Peyer's patch (tissue), 4 donors: ENCODE results near the gene OSBPL10. TPM values are rescaled to one million over a fixed set of nuclear protein-coding genes. Genes with fewer than 3 reads are reported as not detected.
"Not testable (repeated sequence)": the region's sequence is repeated elsewhere in the genome, so short reads cannot be mapped to it uniquely, and the experiment has no call there.

Experiments used
- DNase-seq, 3 donors: peaks; one replicate each; pipeline ENCODE4 v3.0.0-alpha.2; 2017 to 2019
- H3K27ac ChIP-seq, 4 donors: fragments of 200-600 bp; sonication (generic); one replicate each; pipeline ENCODE4 v1.5.1; 2016 to 2019
- H3K27me3 ChIP-seq, 2 donors: fragments of 200-600 bp; sonication (generic); one replicate each; pipeline ENCODE4 v1.5.1; 2019
- H3K36me3 ChIP-seq, 3 donors: fragments of 200-600 bp; sonication (generic); one replicate each; pipeline ENCODE4 v1.5.1; 2016 to 2019
- H3K4me1 ChIP-seq, 4 donors: fragments of 200-600 bp; sonication (generic); one replicate each; pipeline ENCODE4 v1.5.1; 2016 to 2019
- H3K4me3 ChIP-seq, 4 donors: fragments of 200-600 bp; sonication (generic); 1 replicate in 3 of 4; 2 replicates in 1 of 4; pipeline ENCODE4 v1.5.1; 2016 to 2019; ENCODE audit warnings: mild to moderate bottlenecking in 1 of 4
- H3K9me3 ChIP-seq, 4 donors: fragments of 200-600 bp; sonication (generic); one replicate each; pipeline ENCODE4 v1.5.1; 2016 to 2019; ENCODE audit warnings: mild to moderate bottlenecking in 1 of 4
- POLR2A ChIP-seq, 2 donors: fragments of 450-650 bp; IDR thresholded peaks; one replicate each; pipeline ENCODE4 v1.5.1; 2017; ENCODE audit warnings: antibody characterized with exemption in 2 of 2, mild to moderate bottlenecking in 2 of 2, moderate library complexity in 2 of 2
- total RNA-seq, 4 donors: library from RNA; depleted of rRNA; stranded (reverse); fragments of >200 nt; gene quantifications; one replicate each; pipeline ENCODE4 v1.1.0, GENCODE V29; 2016
- TF ChIP-seq, protein P1 (sequence below), 6 experiments: fragments of 450-650 bp in 4 of 6; fragments of 200-600 bp in 2 of 6; sonication (generic) in 1 of 6; IDR thresholded peaks; one replicate each; pipeline ENCODE4 v1.5.1; 2017 to 2019; ENCODE audit warnings: antibody characterized with exemption in 6 of 6, mild to moderate bottlenecking in 3 of 6, moderate library complexity in 1 of 6

The OSBPL10 gene
- total RNA-seq, 4 donors from 2014 or later, result 18.5 to 128 (median 60.5) TPM

DNA sequence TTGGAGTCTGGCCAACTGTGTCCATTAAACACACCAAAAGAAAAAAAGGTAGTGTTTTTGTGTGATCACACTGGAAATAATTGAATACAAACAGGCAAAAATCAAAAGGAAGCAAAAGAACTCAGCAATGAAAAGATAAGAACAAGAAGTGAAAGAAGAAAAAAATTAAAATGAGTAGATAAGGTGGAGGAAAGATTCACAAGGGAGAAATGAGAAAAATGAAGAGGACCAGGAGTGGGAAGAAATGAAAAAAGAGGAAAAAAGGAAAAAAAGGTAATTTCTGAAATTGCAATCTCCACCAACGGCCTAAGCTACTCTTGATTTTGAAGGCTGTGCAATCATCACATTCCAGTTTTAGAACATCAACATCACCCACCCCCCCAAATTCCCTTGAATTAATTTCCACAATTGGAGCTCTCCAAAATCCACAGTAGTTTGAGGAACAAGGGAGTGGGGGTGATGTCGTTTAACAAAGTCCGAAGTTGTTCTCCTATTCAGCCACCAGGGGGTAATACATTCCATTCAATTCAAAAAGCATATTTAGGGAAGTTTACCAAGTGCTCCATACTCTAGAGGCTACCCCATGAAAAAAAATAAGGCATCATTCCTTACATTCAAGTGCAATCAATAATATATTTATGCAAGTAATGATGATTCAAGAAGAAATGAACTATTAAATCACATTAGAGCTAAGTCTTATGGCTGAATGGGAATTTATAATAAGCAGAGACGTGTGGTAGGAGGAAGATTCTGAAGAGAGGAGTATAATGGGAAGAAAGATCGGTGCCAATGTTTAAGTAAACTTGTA, 37.9 kb upstream of the OSBPL10 start:
- Histone ChIP-seq H3K9me3 (no peaks in the 10 kb centered on the region), H3K4me3 (no peak overlapping the region), H3K27ac (no peak overlapping the region), H3K4me1 (no peaks in the 10 kb centered on the region), H3K36me3 (no peaks in the 10 kb centered on the region), H3K27me3 (no peaks in the 10 kb centered on the region)
- TF ChIP-seq, protein P1, sequence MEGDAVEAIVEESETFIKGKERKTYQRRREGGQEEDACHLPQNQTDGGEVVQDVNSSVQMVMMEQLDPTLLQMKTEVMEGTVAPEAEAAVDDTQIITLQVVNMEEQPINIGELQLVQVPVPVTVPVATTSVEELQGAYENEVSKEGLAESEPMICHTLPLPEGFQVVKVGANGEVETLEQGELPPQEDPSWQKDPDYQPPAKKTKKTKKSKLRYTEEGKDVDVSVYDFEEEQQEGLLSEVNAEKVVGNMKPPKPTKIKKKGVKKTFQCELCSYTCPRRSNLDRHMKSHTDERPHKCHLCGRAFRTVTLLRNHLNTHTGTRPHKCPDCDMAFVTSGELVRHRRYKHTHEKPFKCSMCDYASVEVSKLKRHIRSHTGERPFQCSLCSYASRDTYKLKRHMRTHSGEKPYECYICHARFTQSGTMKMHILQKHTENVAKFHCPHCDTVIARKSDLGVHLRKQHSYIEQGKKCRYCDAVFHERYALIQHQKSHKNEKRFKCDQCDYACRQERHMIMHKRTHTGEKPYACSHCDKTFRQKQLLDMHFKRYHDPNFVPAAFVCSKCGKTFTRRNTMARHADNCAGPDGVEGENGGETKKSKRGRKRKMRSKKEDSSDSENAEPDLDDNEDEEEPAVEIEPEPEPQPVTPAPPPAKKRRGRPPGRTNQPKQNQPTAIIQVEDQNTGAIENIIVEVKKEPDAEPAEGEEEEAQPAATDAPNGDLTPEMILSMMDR (IDR thresholded peaks at IDR 0.05), result peak; percentile 59 to 93 (median 88)
- TF ChIP-seq POLR2A (IDR thresholded peaks at IDR 0.05), result no peak
- no peak for DNase-seq

DNA sequence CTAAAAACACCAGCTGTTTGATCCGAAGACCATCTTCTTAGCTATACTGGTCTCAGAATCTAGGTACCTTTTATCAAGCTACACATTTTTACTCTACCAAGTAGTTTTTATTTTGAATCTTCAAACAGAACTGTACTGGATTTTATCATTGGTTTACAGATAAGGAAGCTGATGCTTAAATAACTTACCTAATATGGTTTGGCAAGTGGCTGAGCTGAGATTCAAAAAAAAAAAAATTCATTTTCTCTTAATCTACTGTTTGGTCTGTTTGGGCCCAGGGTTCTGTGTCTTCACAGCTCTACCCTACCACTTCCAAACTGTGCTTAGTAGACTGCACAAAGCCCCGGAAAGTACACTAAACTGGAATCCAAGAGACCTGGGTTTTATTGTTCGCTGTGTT, 36.2 kb upstream of the OSBPL10 start:
- Histone ChIP-seq H3K9me3 (no peaks in the 10 kb centered on the region), H3K27me3 (no peaks in the 10 kb centered on the region), H3K4me1 (no peaks in the 10 kb centered on the region), H3K4me3 (no peak overlapping the region), H3K36me3 (no peaks in the 10 kb centered on the region), H3K27ac (no peak overlapping the region)
- DNase-seq, result no peak
- TF ChIP-seq, protein P1 (IDR thresholded peaks at IDR 0.05), result no peak
- TF ChIP-seq POLR2A (IDR thresholded peaks at IDR 0.05), result no peak

DNA sequence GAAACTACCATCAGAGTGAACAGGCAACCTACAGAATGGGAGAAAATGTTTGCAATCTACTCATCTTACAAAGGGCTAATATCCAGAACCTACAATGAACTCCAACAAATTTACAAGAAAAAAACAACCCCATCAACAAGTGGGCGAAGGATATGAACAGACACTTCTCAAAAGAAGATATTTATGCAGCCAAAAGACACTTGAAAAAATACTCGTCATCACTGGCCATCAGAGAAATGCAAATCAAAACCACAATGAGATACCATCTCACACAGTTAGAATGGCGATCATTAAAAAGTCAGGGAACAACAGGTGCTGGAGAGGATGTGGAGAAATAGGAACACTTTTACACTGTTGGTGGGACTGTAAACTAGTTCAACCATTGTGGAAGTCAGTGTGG, 34.6 kb upstream of the OSBPL10 start:
- DNase-seq, H3K4me3 ChIP-seq, H3K27ac ChIP-seq, H3K27me3 ChIP-seq, H3K9me3 ChIP-seq, H3K4me1 ChIP-seq, H3K36me3 ChIP-seq: not testable (repeated sequence)

DNA sequence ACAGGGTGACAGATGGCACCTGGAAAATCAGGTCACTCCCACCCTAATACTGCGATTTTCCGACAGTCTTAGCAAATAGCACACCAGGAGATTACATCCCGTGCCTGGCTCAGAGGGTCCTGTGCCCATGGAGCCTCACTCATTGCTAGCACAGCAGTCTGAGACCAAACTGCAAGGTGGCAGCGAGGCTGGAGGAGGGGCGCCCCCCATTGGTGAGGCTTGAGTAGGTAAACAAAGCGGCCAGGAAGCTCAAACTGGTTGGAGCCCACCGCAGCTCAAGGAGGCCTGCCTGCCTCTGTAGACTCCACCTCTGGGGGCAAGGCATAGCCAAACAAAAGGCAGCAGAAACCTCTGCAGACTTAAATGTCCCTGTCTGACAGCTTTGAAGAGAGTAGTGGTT, 29.6 kb upstream of the OSBPL10 start:
- H3K4me1 ChIP-seq, H3K27ac ChIP-seq, H3K27me3 ChIP-seq, H3K9me3 ChIP-seq, H3K4me3 ChIP-seq, DNase-seq, H3K36me3 ChIP-seq: not testable (repeated sequence)

DNA sequence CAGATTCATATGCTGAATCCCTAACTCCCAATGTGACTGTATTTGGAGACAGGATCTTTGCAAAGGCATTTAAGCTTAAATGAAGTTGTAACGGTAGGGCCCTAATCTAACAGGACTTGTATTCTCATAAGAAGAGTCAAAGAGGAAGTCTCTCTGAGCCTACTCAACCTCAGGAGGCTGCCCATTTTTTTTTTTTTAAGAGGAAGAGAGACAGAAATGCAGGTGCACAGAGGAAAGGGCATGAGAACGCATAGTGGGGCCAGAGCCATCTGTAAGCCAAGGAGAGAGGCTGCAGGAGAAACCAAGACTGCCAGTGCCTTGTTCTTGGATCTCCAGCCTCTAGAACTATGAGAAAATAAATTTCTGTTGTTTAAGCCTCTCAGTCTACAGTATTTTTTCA, 28.9 kb upstream of the OSBPL10 start:
- DNase-seq, result peak in 1 of 3 donors; percentile 34
- Histone ChIP-seq H3K4me3 (no peak overlapping the region), H3K27me3 (no peaks in the 10 kb centered on the region), H3K4me1 (no peaks in the 10 kb centered on the region), H3K36me3 (no peaks in the 10 kb centered on the region), H3K27ac (peak overlapping the region in 1 of 4 donors; percentile 22), H3K9me3 (no peaks in the 10 kb centered on the region)
- TF ChIP-seq, protein P1 (IDR thresholded peaks at IDR 0.05), result no peak
- no peak for TF ChIP-seq POLR2A (IDR thresholded peaks at IDR 0.05)

DNA sequence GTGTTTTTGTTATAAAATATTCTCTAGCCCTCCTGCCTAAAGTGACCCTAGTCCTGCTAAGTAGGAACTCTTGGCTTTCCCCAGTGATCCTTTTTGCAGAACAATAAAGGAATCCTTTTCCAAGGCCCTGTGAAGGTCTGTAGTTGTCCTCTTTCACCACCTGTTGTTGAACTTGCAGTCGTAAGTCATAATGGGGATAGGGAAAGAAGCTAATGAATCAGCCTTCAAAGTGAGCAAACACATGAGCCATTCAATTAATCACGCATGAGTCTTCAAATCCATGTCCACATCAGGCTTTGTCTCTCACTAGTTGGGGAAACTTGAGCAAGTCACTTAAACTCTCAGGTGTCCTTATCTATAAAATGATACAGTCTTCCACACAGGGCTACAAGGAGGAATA, 28.0 kb upstream of the OSBPL10 start:
- H3K27me3 ChIP-seq, result no peaks in the 10 kb centered on the region
- no peaks in the 10 kb centered on the region for H3K9me3 ChIP-seq
- no peak overlapping the region for H3K27ac ChIP-seq
- H3K4me1 ChIP-seq, result no peaks in the 10 kb centered on the region
- no peak for DNase-seq
- H3K36me3 ChIP-seq, result no peaks in the 10 kb centered on the region
- TF ChIP-seq POLR2A (IDR thresholded peaks at IDR 0.05), result no peak
- TF ChIP-seq, protein P1 (IDR thresholded peaks at IDR 0.05), result no peak
- H3K4me3 ChIP-seq, result no peak overlapping the region
